ENCODE measurements around the gene AHRR. TPM values are rescaled to one million over a fixed set of nuclear protein-coding genes. Genes with fewer than 3 reads are reported as not detected.

Gene AHRR
- total and polyA plus RNA-seq, 2 experiments from 2014 or later: 0.27 to 1.8 TPM

GRCh38 chr5:395921-396530 lies 74.5 kb downstream of the AHRR start:
- no peaks in the 10 kb centered on the region for H3K27me3 ChIP-seq (ENCODE audit: insufficient read depth)
- H2AFZ ChIP-seq: no peak overlapping the region; the same call in 1 of the 2 replicates
- H3K36me3 Mint-ChIP-seq (ENCODE audit: low read depth): no peaks in the 10 kb centered on the region
- H3K27ac Mint-ChIP-seq: no peak overlapping the region
- H3K27ac ChIP-seq (ENCODE audit: low read depth): no peak overlapping the region
- peaks cover 6% of the 10 kb centered on the region; the same call in 1 of the 2 replicates for H3K4me1 ChIP-seq (ENCODE audit: insufficient read depth)
- H3K4me3 Mint-ChIP-seq: no peak overlapping the region
- peaks cover 28% of the 10 kb centered on the region for H3K4me1 Mint-ChIP-seq
- ATAC-seq (no peak), DNase-seq (ENCODE audit: low spot score) (no peak)
- H3K36me3 ChIP-seq (ENCODE audit: insufficient read depth): no peaks in the 10 kb centered on the region
- H4K20me1 ChIP-seq (replicated peaks; ENCODE audit: insufficient read depth): no peaks in the 10 kb centered on the region
- TF ChIP-seq ZNF462 (CRISPR knock-in tag; IDR thresholded peaks at IDR 0.05) (no peak), CREB1 (CRISPR knock-in tag; IDR thresholded peaks at IDR 0.05; ENCODE audit: low read depth) (no peak), ETS1 (IDR thresholded peaks at IDR 0.05) (no peak), ZNF114 (CRISPR knock-in tag; IDR thresholded peaks at IDR 0.05) (no peak), REST (IDR thresholded peaks at IDR 0.05; ENCODE audit: unreplicated experiment) (no peak), EZH2phosphoT487 (IDR thresholded peaks at IDR 0.05; ENCODE audit: unreplicated experiment) (no peak), ZNF331 (CRISPR knock-in tag; IDR thresholded peaks at IDR 0.05; ENCODE audit: low read depth) (no peak), NANOG (IDR thresholded peaks at IDR 0.05; ENCODE audit: borderline replicate concordance) (no peak), EZH2 (IDR thresholded peaks at IDR 0.05; ENCODE audit: low read depth, unreplicated experiment) (no peak), STAT1 (IDR thresholded peaks at IDR 0.05; ENCODE audit: unreplicated experiment) (no peak), JUNB (IDR thresholded peaks at IDR 0.05; ENCODE audit: unreplicated experiment) (no peak), CTCF (conservative IDR thresholded peaks at IDR 0.05; ENCODE audit: low read depth in 2 of 2) (no peak), POLR2AphosphoS5 (IDR thresholded peaks at IDR 0.05; ENCODE audit: low read depth) (no peak)
- H3K4me2 ChIP-seq: no peak overlapping the region
- H3K9me3 Mint-ChIP-seq: no peaks in the 10 kb centered on the region
- no peak overlapping the region for H3K4me3 ChIP-seq
- peaks cover 11% of the 10 kb centered on the region for H3K27me3 Mint-ChIP-seq (ENCODE audit: insufficient read depth, low read depth, poor library complexity)
- peaks cover 6% of the 10 kb centered on the region; the same call in 1 of the 2 replicates for H3F3A ChIP-seq (replicated peaks; ENCODE audit: low read depth)
- H3K79me2 ChIP-seq (replicated peaks; ENCODE audit: insufficient read depth): no peaks in the 10 kb centered on the region
- no peaks in the 10 kb centered on the region for H3K9me2 ChIP-seq (ENCODE audit: insufficient read depth)
